HEK293 (cell line): ENCODE measurements around the gene KLK1.

ENCODE experiments used
- CTCF ChIA-PET: fragments of 350-600 bp; formaldehyde crosslinking; extraction: SDS; loops from one replicate; lab custom pipeline; 2021; ENCODE audit warnings: antibody characterized with exemption; lab: Yijun Ruan, JAX
- POLR2A ChIA-PET: fragments of 300-600 bp; formaldehyde crosslinking; extraction: SDS; loops from one replicate; lab custom pipeline; 2020; ENCODE audit warnings: antibody characterized with exemption, inconsistent platforms; lab: Yijun Ruan, JAX
- H3K27ac ChIP-seq: fragments of 200-500 bp; sonication (Bioruptor generic); 2 replicates; pipeline ENCODE4 v1.5.1; 2014; ENCODE audit warnings: low read depth, low read length, control low read depth, inconsistent platforms; ENCODE audit errors: extremely low read depth
- H3K36me3 ChIP-seq, 2 experiments: fragments of 200-500 bp in 1 of 2; sonication (Bioruptor generic) in 1 of 2; 1 replicate in 1 of 2; 2 replicates in 1 of 2; pipeline ENCODE4 v1.5.1; 2014 to 2017; ENCODE audit warnings: inconsistent platforms in 2 of 2, low read length in 2 of 2; ENCODE audit not compliant: control insufficient read depth in 2 of 2, insufficient read depth in 1 of 2
- H3K4me1 ChIP-seq: fragments of 200-500 bp; sonication (Bioruptor generic); 2 replicates; pipeline ENCODE4 v1.5.1; 2014; ENCODE audit warnings: mild to moderate bottlenecking, low read length, inconsistent platforms; ENCODE audit not compliant: control insufficient read depth, insufficient read depth
- H3K4me3 ChIP-seq: 2 replicates; pipeline ENCODE4 v1.5.1; 2011; ENCODE audit warnings: low read depth, mild to moderate bottlenecking, control low read depth, low read length, moderate library complexity
- H3K9me3 ChIP-seq: fragments of 200-500 bp; sonication (Bioruptor generic); 2 replicates; pipeline ENCODE4 v1.5.1; 2014; ENCODE audit warnings: low read depth, low read length, inconsistent platforms; ENCODE audit not compliant: control insufficient read depth, insufficient read depth
- BCL11B ChIP-seq: fragments of 450-650 bp; formaldehyde crosslinking; IDR thresholded peaks from 2 replicates; pipeline ENCODE4 v1.5.1; 2016; ENCODE audit warnings: low read depth, missing biosample characterization, missing genetic modification characterization
- BCL6B ChIP-seq: fragments of 450-650 bp; formaldehyde crosslinking; IDR thresholded peaks from 2 replicates; pipeline ENCODE4 v1.5.1; 2017; ENCODE audit warnings: missing biosample characterization, missing genetic modification characterization
- EGR2 ChIP-seq: fragments of 450-650 bp; formaldehyde crosslinking; IDR thresholded peaks from 2 replicates; pipeline ENCODE4 v1.5.1; 2016; ENCODE audit warnings: low read depth, missing biosample characterization, missing genetic modification characterization
- GFI1B ChIP-seq: fragments of 450-650 bp; formaldehyde crosslinking; IDR thresholded peaks from 2 replicates; pipeline ENCODE4 v1.5.1; 2016; ENCODE audit warnings: missing biosample characterization, missing genetic modification characterization
- GLI2 ChIP-seq: fragments of 450-650 bp; formaldehyde crosslinking; IDR thresholded peaks from 2 replicates; pipeline ENCODE4; 2017; ENCODE audit warnings: missing biosample characterization, missing genetic modification characterization, low read depth, borderline replicate concordance
- GLIS1 ChIP-seq: fragments of 450-650 bp; formaldehyde crosslinking; IDR thresholded peaks from 2 replicates; pipeline ENCODE4 v1.5.1; 2016; ENCODE audit warnings: missing biosample characterization, missing genetic modification characterization
- GLIS2 ChIP-seq: fragments of 450-650 bp; formaldehyde crosslinking; IDR thresholded peaks from 2 replicates; pipeline ENCODE4 v1.5.1; 2016; ENCODE audit warnings: missing biosample characterization, missing genetic modification characterization
- KLF1 ChIP-seq: fragments of 450-650 bp; formaldehyde crosslinking; IDR thresholded peaks from 2 replicates; pipeline ENCODE4 v1.5.1; 2016; ENCODE audit warnings: missing biosample characterization, missing genetic modification characterization
- KLF7 ChIP-seq: fragments of 450-650 bp; formaldehyde crosslinking; IDR thresholded peaks from 2 replicates; pipeline ENCODE4 v1.5.1; 2016; ENCODE audit warnings: missing biosample characterization, missing genetic modification characterization, borderline replicate concordance
- MYNN ChIP-seq: fragments of 450-650 bp; formaldehyde crosslinking; IDR thresholded peaks from 2 replicates; pipeline ENCODE4 v1.5.1; 2016; ENCODE audit warnings: missing biosample characterization, missing genetic modification characterization, borderline replicate concordance
- PRDM1 ChIP-seq: fragments of 450-650 bp; formaldehyde crosslinking; IDR thresholded peaks from 2 replicates; pipeline ENCODE4; 2016; ENCODE audit warnings: missing biosample characterization, missing genetic modification characterization
- PRDM6 ChIP-seq: fragments of 450-650 bp; formaldehyde crosslinking; IDR thresholded peaks from 2 replicates; pipeline ENCODE4 v1.5.1; 2017; ENCODE audit warnings: missing biosample characterization, missing genetic modification characterization
- SCRT2 ChIP-seq: fragments of 450-650 bp; formaldehyde crosslinking; IDR thresholded peaks from 2 replicates; pipeline ENCODE4 v1.5.1; 2016; ENCODE audit warnings: missing biosample characterization, missing genetic modification characterization
- YY2 ChIP-seq: fragments of 450-650 bp; formaldehyde crosslinking; IDR thresholded peaks from 2 replicates; pipeline ENCODE4 v1.5.1; 2016; ENCODE audit warnings: missing biosample characterization, missing genetic modification characterization
- ZBTB7A ChIP-seq: fragments of 450-650 bp; formaldehyde crosslinking; IDR thresholded peaks from 2 replicates; pipeline ENCODE4 v1.5.1; 2016; ENCODE audit warnings: low read depth, missing biosample characterization, missing genetic modification characterization
- ZFHX2 ChIP-seq: fragments of 450-650 bp; formaldehyde crosslinking; conservative IDR thresholded peaks from 2 replicates; pipeline ENCODE4 v1.5.1; 2016; ENCODE audit warnings: missing biosample characterization, missing genetic modification characterization
- ZFP69B ChIP-seq: fragments of 450-650 bp; formaldehyde crosslinking; IDR thresholded peaks from 2 replicates; pipeline ENCODE4 v1.5.1; 2016; ENCODE audit warnings: missing biosample characterization, missing genetic modification characterization
- ZIC2 ChIP-seq: fragments of 450-650 bp; formaldehyde crosslinking; IDR thresholded peaks from 2 replicates; pipeline ENCODE4 v1.5.1; 2016; ENCODE audit warnings: missing biosample characterization, missing genetic modification characterization
- ZNF114 ChIP-seq: fragments of 450-650 bp; formaldehyde crosslinking; IDR thresholded peaks from 2 replicates; pipeline ENCODE4 v1.5.0; 2017; ENCODE audit warnings: missing biosample characterization, missing genetic modification characterization
- ZNF148 ChIP-seq: fragments of 450-650 bp; formaldehyde crosslinking; IDR thresholded peaks from 2 replicates; pipeline ENCODE4 v1.5.0; 2017; ENCODE audit warnings: missing biosample characterization, missing genetic modification characterization, borderline replicate concordance
- ZNF155 ChIP-seq: fragments of 450-650 bp; formaldehyde crosslinking; IDR thresholded peaks from 2 replicates; pipeline ENCODE4 v1.5.1; 2016; ENCODE audit warnings: missing biosample characterization, missing genetic modification characterization
- ZNF366 ChIP-seq: fragments of 450-650 bp; formaldehyde crosslinking; conservative IDR thresholded peaks from 2 replicates; pipeline ENCODE4 v1.5.1; 2016; ENCODE audit warnings: missing biosample characterization, missing genetic modification characterization
- ZNF473 ChIP-seq: fragments of 450-650 bp; formaldehyde crosslinking; IDR thresholded peaks from 2 replicates; pipeline ENCODE4 v1.5.1; 2017; ENCODE audit warnings: missing biosample characterization, missing genetic modification characterization
- ZNF514 ChIP-seq: fragments of 450-650 bp; formaldehyde crosslinking; IDR thresholded peaks from 2 replicates; pipeline ENCODE4 v1.5.1; 2016; ENCODE audit warnings: missing biosample characterization, missing genetic modification characterization
- ZNF558 ChIP-seq: fragments of 450-650 bp; formaldehyde crosslinking; IDR thresholded peaks from 2 replicates; pipeline ENCODE4 v1.5.1; 2016; ENCODE audit warnings: missing biosample characterization, missing genetic modification characterization
- ZNF560 ChIP-seq: fragments of 450-650 bp; formaldehyde crosslinking; IDR thresholded peaks from 2 replicates; pipeline ENCODE4 v1.5.1; 2017; ENCODE audit warnings: missing biosample characterization, missing genetic modification characterization, borderline replicate concordance
- ZNF701 ChIP-seq: fragments of 450-650 bp; formaldehyde crosslinking; IDR thresholded peaks from 2 replicates; pipeline ENCODE4 v1.5.1; 2016; ENCODE audit warnings: missing biosample characterization, missing genetic modification characterization
- ZNF704 ChIP-seq: fragments of 450-650 bp; formaldehyde crosslinking; IDR thresholded peaks from 2 replicates; pipeline ENCODE4 v1.5.1; 2016; ENCODE audit warnings: missing biosample characterization, missing genetic modification characterization
- ZXDB ChIP-seq: fragments of 450-650 bp; formaldehyde crosslinking; IDR thresholded peaks from 2 replicates; pipeline ENCODE4 v1.5.1; 2016; ENCODE audit warnings: missing biosample characterization, missing genetic modification characterization
- TF ChIP-seq, protein P1 (sequence below): sonication (generic); formaldehyde crosslinking; IDR thresholded peaks from 2 replicates; pipeline ENCODE4 v1.8.1; 2022; ENCODE audit warnings: mild to moderate bottlenecking, moderate library complexity, missing genetic modification reagents
- TF ChIP-seq, protein P2 (sequence below): fragments of 450-650 bp; formaldehyde crosslinking; IDR thresholded peaks from 2 replicates; pipeline ENCODE4 v1.5.1; 2016; ENCODE audit warnings: missing biosample characterization, missing genetic modification characterization

The KLK1 gene

DNA sequence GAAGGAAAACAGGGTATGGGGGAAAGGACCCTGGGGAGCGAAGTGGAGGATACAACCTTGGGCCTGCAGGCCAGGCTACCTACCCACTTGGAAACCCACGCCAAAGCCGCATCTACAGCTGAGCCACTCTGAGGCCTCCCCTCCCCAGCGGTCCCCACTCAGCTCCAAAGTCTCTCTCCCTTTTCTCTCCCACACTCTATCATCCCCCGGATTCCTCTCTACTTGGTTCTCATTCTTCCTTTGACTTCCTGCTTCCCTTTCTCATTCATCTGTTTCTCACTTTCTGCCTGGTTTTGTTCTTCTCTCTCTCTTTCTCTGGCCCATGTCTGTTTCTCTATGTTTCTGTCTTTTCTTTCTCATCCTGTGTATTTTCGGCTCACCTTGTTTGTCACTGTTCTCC lies 33.8 kb upstream of the KLK1 start:
- Histone ChIP-seq H3K9me3 (no peaks in the 10 kb centered on the region), H3K4me3 (no peak overlapping the region), H3K36me3 (no peaks in the 10 kb centered on the region), H3K4me1 (no peaks in the 10 kb centered on the region), H3K27ac (no peak overlapping the region)
- POLR2A ChIA-PET = no interaction called here
- CTCF ChIA-PET = interaction anchor here (0.6 kb wide), 1 partner anchor 17 kb away, joined by 3 read pairs; no protein-coding TSS in a partner anchor
- TF ChIP-seq KLF1 (tag by site-specific recombination) (no peak), PRDM1 (tag by site-specific recombination) (peak; percentile 88), PRDM6 (no peak), ZNF114 (tag by site-specific recombination) (no peak), SCRT2 (tag by site-specific recombination) (no peak), ZNF560 (tag by site-specific recombination) (no peak), ZXDB (no peak), YY2 (no peak), ZIC2 (tag by site-specific recombination) (no peak), GLI2 (tag by site-specific recombination) (no peak), EGR2 (peak; percentile 74), MYNN (tag by site-specific recombination) (no peak), ZNF558 (tag by site-specific recombination) (no peak), BCL6B (no peak), ZNF704 (tag by site-specific recombination) (no peak), ZNF366 (peak; percentile 31; the same call in 1 of the 2 replicates), GFI1B (tag by site-specific recombination) (no peak), ZFHX2 (tag by site-specific recombination) (peak; percentile 52), GLIS1 (tag by site-specific recombination) (no peak), ZNF148 (tag by site-specific recombination) (no peak), ZNF701 (tag by site-specific recombination) (no peak), ZBTB7A (tag by site-specific recombination) (no peak), KLF7 (tag by site-specific recombination) (no peak), ZNF155 (tag by site-specific recombination) (no peak), BCL11B (tag by site-specific recombination) (no peak), ZNF473 (no peak), ZNF514 (tag by site-specific recombination) (no peak), ZFP69B (tag by site-specific recombination) (no peak), GLIS2 (tag by site-specific recombination) (no peak)
- TF ChIP-seq, protein P1, sequence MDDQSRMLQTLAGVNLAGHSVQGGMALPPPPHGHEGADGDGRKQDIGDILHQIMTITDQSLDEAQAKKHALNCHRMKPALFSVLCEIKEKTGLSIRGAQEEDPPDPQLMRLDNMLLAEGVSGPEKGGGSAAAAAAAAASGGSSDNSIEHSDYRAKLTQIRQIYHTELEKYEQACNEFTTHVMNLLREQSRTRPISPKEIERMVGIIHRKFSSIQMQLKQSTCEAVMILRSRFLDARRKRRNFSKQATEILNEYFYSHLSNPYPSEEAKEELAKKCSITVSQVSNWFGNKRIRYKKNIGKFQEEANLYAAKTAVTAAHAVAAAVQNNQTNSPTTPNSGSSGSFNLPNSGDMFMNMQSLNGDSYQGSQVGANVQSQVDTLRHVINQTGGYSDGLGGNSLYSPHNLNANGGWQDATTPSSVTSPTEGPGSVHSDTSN = no peak
- TF ChIP-seq, protein P2, sequence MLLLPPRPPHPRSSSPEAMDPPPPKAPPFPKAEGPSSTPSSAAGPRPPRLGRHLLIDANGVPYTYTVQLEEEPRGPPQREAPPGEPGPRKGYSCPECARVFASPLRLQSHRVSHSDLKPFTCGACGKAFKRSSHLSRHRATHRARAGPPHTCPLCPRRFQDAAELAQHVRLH (tag by site-specific recombination) = no peak
